ENCODE results near the gene ZFP92. TPM values are rescaled to one million over a fixed set of nuclear protein-coding genes. Genes with fewer than 3 reads are reported as not detected.
A peak's percentile ranks its signal among the peaks of the same experiment; 100 is the strongest.

Gene ZFP92
- total and polyA plus RNA-seq, 2 donors (not counting 1 experiment from before 2014, with no cell fraction given): 0.06 to 0.17 TPM

DNA sequence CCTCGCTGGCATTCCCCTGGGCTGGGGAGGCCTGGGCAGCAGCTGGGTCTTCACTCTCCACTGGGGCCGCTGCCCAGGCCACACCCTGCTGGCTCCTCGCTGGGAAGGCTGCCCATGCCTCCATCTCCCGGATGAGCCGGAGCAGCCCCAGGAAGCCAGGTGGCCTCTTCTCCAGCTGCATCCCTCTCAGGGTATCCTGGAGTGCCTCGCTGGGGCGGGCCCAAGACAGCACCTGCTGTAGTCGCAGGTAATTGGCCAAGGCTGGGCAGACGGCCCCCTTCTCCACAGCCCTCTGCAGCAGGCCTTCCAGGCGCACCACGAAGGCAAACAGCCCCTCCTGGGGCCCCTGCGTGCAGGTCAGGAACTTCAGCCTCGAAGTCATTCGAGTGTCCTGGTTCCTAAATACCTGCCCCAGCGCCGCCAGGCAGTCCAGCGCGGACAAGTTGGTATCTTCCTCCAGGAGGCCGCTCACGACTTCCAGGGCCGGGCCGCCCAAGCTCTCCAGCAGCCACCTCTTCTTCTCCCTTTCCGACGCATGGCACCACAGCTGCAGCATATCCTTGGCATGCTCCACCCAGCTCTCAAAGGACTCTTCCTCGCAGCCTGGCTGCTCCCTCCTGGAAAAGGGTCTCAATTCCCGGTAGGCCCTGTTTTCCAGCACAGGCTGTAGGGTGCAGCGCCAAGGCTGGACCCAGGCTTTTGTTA lies 13.9 kb upstream of the ZFP92 start:
- H2AFZ ChIP-seq (ENCODE audit: low read length): no peak overlapping the region
- H3K27ac ChIP-seq (ENCODE audit: insufficient read depth, low read length): no peak overlapping the region
- no peak overlapping the region for H3K4me2 ChIP-seq (ENCODE audit: extremely low read depth, insufficient read depth, low read length)
- no peaks in the 10 kb centered on the region for H3K36me3 ChIP-seq (ENCODE audit: control insufficient read depth, insufficient read depth, low read length)
- no peaks in the 10 kb centered on the region for H3K4me1 ChIP-seq (ENCODE audit: control insufficient read depth, extremely low read depth, insufficient read depth, low read length)
- H3K79me2 ChIP-seq (ENCODE audit: control insufficient read depth, insufficient read depth, low read length): no peaks in the 10 kb centered on the region
- no peak overlapping the region for H3K9ac ChIP-seq (ENCODE audit: insufficient read depth, low read length)
- H3K27me3 ChIP-seq (ENCODE audit: control insufficient read depth, insufficient read depth, low read length): no peaks in the 10 kb centered on the region
- no peaks in the 10 kb centered on the region for H4K20me1 ChIP-seq (ENCODE audit: control insufficient read depth, extremely low read depth, insufficient read depth, low read length)
- TF ChIP-seq, protein P1, sequence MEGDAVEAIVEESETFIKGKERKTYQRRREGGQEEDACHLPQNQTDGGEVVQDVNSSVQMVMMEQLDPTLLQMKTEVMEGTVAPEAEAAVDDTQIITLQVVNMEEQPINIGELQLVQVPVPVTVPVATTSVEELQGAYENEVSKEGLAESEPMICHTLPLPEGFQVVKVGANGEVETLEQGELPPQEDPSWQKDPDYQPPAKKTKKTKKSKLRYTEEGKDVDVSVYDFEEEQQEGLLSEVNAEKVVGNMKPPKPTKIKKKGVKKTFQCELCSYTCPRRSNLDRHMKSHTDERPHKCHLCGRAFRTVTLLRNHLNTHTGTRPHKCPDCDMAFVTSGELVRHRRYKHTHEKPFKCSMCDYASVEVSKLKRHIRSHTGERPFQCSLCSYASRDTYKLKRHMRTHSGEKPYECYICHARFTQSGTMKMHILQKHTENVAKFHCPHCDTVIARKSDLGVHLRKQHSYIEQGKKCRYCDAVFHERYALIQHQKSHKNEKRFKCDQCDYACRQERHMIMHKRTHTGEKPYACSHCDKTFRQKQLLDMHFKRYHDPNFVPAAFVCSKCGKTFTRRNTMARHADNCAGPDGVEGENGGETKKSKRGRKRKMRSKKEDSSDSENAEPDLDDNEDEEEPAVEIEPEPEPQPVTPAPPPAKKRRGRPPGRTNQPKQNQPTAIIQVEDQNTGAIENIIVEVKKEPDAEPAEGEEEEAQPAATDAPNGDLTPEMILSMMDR (conservative IDR thresholded peaks at IDR 0.05 in 1 of 2, IDR thresholded peaks at IDR 0.05 in 1 of 2; ENCODE audit: low read depth in 1 of 2, low read length in 2 of 2): no peak
- no peak for TF ChIP-seq EZH2 (IDR thresholded peaks at IDR 0.05; ENCODE audit: low read length, missing control alignments)
- no peak for DNase-seq (ENCODE audit: low read depth in 2 of 2)
- no peaks in the 10 kb centered on the region for H3K9me3 ChIP-seq (ENCODE audit: control insufficient read depth, insufficient read depth, low read depth, low read length)
- H3K4me3 ChIP-seq (replicated peaks in 1 of 4; ENCODE audit: control extremely low read depth in 1 of 4, insufficient read depth in 1 of 4, low read depth in 3 of 4, low read length in 4 of 4): no peak overlapping the region

DNA sequence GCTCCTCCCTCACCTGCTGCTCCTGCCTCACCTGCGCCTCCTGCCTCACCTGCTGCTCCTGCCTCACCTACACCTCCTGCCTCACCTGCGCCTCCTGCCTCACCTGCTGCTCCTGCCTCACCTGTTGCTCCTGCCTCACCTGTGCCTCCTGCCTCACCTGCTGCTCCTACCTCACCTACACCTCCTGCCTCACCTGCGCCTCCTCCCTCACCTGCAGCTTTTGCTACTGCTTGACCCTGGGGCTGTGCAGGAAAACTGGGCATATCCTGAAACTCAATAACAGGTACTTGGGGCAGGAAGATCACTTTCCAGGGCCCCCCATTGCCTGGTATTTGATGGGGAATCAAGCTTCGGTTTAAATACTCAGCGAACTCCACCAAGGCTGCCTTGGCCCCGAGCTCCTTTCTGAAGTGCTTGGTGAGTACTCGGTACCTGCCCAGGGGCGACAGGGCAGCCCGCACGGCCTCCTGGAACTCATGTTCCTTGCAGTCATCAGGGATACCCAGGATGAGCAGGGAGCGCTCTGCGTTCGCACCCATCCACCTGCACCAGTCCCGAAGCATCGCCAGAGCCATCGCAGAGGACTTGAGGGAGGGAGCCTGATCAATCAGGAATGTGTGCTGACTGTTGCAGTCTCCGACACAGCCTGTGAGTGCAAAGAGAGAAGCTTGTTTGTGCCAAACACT lies 12.9 kb upstream of the ZFP92 start:
- Histone ChIP-seq H3K27ac (ENCODE audit: insufficient read depth, low read length) (no peak overlapping the region), H3K4me3 (replicated peaks in 1 of 4; ENCODE audit: control extremely low read depth in 1 of 4, insufficient read depth in 1 of 4, low read depth in 3 of 4, low read length in 4 of 4) (no peak overlapping the region), H3K27me3 (ENCODE audit: control insufficient read depth, insufficient read depth, low read length) (no peaks in the 10 kb centered on the region), H3K9me3 (ENCODE audit: control insufficient read depth, insufficient read depth, low read depth, low read length) (no peaks in the 10 kb centered on the region), H3K36me3 (ENCODE audit: control insufficient read depth, insufficient read depth, low read length) (no peaks in the 10 kb centered on the region), H4K20me1 (ENCODE audit: control insufficient read depth, extremely low read depth, insufficient read depth, low read length) (no peaks in the 10 kb centered on the region), H3K4me1 (ENCODE audit: control insufficient read depth, extremely low read depth, insufficient read depth, low read length) (no peaks in the 10 kb centered on the region), H2AFZ (ENCODE audit: low read length) (no peak overlapping the region), H3K9ac (ENCODE audit: insufficient read depth, low read length) (no peak overlapping the region), H3K79me2 (ENCODE audit: control insufficient read depth, insufficient read depth, low read length) (no peaks in the 10 kb centered on the region), H3K4me2 (ENCODE audit: extremely low read depth, insufficient read depth, low read length) (no peak overlapping the region)
- TF ChIP-seq, protein P1 (conservative IDR thresholded peaks at IDR 0.05 in 1 of 2, IDR thresholded peaks at IDR 0.05 in 1 of 2; ENCODE audit: low read depth in 1 of 2, low read length in 2 of 2): no peak
- TF ChIP-seq EZH2 (IDR thresholded peaks at IDR 0.05; ENCODE audit: low read length, missing control alignments): no peak
- DNase-seq (ENCODE audit: low read depth in 2 of 2): no peak

DNA sequence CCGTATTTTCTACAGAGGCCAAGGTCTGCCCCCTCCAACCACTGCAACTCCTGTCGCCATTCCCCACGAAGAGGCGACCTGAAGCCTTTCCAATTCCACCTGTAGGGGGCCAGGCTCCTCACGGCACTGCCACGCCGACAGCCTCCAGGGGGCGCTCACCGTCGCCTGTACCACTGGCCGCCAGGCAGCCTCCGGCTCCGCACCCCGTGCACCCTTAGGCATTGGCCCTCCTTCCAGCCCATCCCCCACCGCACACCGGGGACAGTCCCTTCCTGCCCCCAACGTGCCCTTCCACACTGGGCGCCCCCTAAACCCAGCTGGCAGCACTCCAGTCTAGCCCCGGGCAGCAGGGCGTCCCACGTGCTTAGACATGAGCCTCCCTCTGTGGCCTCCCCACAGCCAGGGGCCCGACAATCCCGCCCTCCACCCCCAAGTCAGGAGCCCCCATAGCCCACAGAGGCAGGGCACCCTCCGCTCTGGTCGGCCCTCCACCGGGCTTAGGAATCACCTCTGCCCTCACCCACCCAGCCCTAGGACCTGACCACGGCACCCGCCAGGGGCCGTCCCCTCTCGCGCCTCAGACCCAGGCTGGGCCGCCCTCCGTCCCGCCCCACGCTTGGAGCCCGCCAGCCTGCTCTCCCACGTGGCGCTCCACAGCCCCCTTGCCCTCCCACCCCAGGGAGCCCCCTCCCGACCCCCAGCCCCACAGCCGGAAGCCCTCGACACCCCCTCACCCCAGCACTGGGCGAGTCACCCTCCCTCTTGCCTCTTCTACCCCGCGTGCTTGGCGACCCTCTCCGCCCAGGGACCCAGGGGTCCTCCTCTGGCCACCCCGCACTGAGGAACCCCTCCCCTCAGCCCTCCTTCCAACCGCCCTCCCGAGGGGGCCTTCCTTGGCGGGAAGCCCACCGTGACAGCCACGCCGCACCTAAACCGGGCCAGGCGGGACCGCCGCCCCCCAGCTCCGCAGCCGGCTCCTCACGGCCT lies 10.8 kb upstream of the ZFP92 start:
- H3K4me3 ChIP-seq (replicated peaks in 1 of 4; ENCODE audit: control extremely low read depth in 1 of 4, insufficient read depth in 1 of 4, low read depth in 3 of 4, low read length in 4 of 4): no peak overlapping the region

More for the DNA sequence above, 10.8 kb upstream of the ZFP92 start:
- no peak for DNase-seq (ENCODE audit: low read depth in 2 of 2)
- H3K27me3 ChIP-seq (ENCODE audit: control insufficient read depth, insufficient read depth, low read length): no peaks in the 10 kb centered on the region
- TF ChIP-seq, protein P1 (conservative IDR thresholded peaks at IDR 0.05 in 1 of 2, IDR thresholded peaks at IDR 0.05 in 1 of 2; ENCODE audit: low read depth in 1 of 2, low read length in 2 of 2): peak; percentile 34 to 44
- no peak for TF ChIP-seq EZH2 (IDR thresholded peaks at IDR 0.05; ENCODE audit: low read length, missing control alignments)
- H3K79me2 ChIP-seq (ENCODE audit: control insufficient read depth, insufficient read depth, low read length): no peaks in the 10 kb centered on the region
- H3K9me3 ChIP-seq (ENCODE audit: control insufficient read depth, insufficient read depth, low read depth, low read length): no peaks in the 10 kb centered on the region
- no peaks in the 10 kb centered on the region for H3K36me3 ChIP-seq (ENCODE audit: control insufficient read depth, insufficient read depth, low read length)
- H4K20me1 ChIP-seq (ENCODE audit: control insufficient read depth, extremely low read depth, insufficient read depth, low read length): no peaks in the 10 kb centered on the region
- no peak overlapping the region for H3K4me2 ChIP-seq (ENCODE audit: extremely low read depth, insufficient read depth, low read length)
- no peak overlapping the region for H3K27ac ChIP-seq (ENCODE audit: insufficient read depth, low read length)
- no peak overlapping the region for H2AFZ ChIP-seq (ENCODE audit: low read length)
- H3K9ac ChIP-seq (ENCODE audit: insufficient read depth, low read length): no peak overlapping the region
- no peaks in the 10 kb centered on the region for H3K4me1 ChIP-seq (ENCODE audit: control insufficient read depth, extremely low read depth, insufficient read depth, low read length)
